GM18951 (cell line): Measurements from ENCODE around the gene XYLT1.

ENCODE experiments used
- POLR2A ChIP-seq: IDR thresholded peaks from 4 replicates; pipeline ENCODE4 v1.6.1; 2011; ENCODE audit warnings: mild to moderate bottlenecking; ENCODE audit not compliant: insufficient read length, insufficient read depth; ENCODE audit errors: extremely low read depth
- in situ Hi-C: fragments of 300-500 bp; cut with MboI; formaldehyde crosslinking; loops from one replicate; pipeline ENCODE4 v1.12.0; 2022; ENCODE audit warnings: low sequenced_read_pairs, mixed read lengths, inconsistent platforms; ENCODE audit not compliant: unreplicated experiment

XYLT1 gene

GRCh38 chr16:17232487-17232886 is 238.3 kb downstream of the XYLT1 start:
- TF ChIP-seq POLR2A = no peak
- in situ Hi-C loops = no loop called here

- in situ Hi-C loops = no loop called here
These were observed 238.8 kb downstream of the XYLT1 start for GRCh38 chr16:17231972-17232371.

GRCh38 chr16:17230932-17231581 is 239.7 kb downstream of the XYLT1 start:
- TF ChIP-seq POLR2A = no peak
- in situ Hi-C loops = no loop called here

More at GRCh38 chr16:17231972-17232371, 238.8 kb downstream of the XYLT1 start:
- TF ChIP-seq POLR2A = no peak

GRCh38 chr16:17229766-17230165 is 241.0 kb downstream of the XYLT1 start:
- TF ChIP-seq POLR2A = no peak
- in situ Hi-C loops = no loop called here

GRCh38 chr16:17229131-17229530 is 241.6 kb downstream of the XYLT1 start:
- in situ Hi-C loops = no loop called here

GRCh38 chr16:17228708-17229055 is 242.1 kb downstream of the XYLT1 start:
- in situ Hi-C loops = no loop called here
- TF ChIP-seq POLR2A = no peak

More at GRCh38 chr16:17229131-17229530, 241.6 kb downstream of the XYLT1 start:
- no peak for TF ChIP-seq POLR2A

GRCh38 chr16:17228048-17228707 is 242.6 kb downstream of the XYLT1 start:
- no peak for TF ChIP-seq POLR2A
- in situ Hi-C loops = no loop called here

- no peak for TF ChIP-seq POLR2A
- in situ Hi-C loops = no loop called here
These were observed 243.5 kb downstream of the XYLT1 start for GRCh38 chr16:17227278-17227677.

GRCh38 chr16:17225541-17225940 is 245.2 kb downstream of the XYLT1 start:
- no peak for TF ChIP-seq POLR2A

GRCh38 chr16:17224879-17225281 is 245.9 kb downstream of the XYLT1 start:
- in situ Hi-C loops = no loop called here
- TF ChIP-seq POLR2A = no peak

More at GRCh38 chr16:17225541-17225940, 245.2 kb downstream of the XYLT1 start:
- in situ Hi-C loops = no loop called here

- in situ Hi-C loops = no loop called here
- no peak for TF ChIP-seq POLR2A
These were observed 246.4 kb downstream of the XYLT1 start for GRCh38 chr16:17224350-17224749.

GRCh38 chr16:17223576-17223975 is 247.2 kb downstream of the XYLT1 start:
- TF ChIP-seq POLR2A = no peak
- in situ Hi-C loops = no loop called here

- no peak for TF ChIP-seq POLR2A
- in situ Hi-C loops = no loop called here
These were observed 247.8 kb downstream of the XYLT1 start for GRCh38 chr16:17222871-17223401.

GRCh38 chr16:17219991-17220390 is 250.8 kb downstream of the XYLT1 start:
- in situ Hi-C loops = no loop called here

More at GRCh38 chr16:17219991-17220390, 250.8 kb downstream of the XYLT1 start:
- no peak for TF ChIP-seq POLR2A
